HG02870 (cell line): ENCODE measurements around the gene NELFE.
"Not testable (repeated sequence)": the region's sequence is repeated elsewhere in the genome, so short reads cannot be mapped to it uniquely, and the experiment has no call there.

Experiments used
- ATAC-seq: cut with Tn5 transposase; IDR thresholded peaks from one replicate; pipeline ENCODE4 v1.9.1; 2021; ENCODE audit warnings: mild to moderate bottlenecking, moderate library complexity; ENCODE audit not compliant: unreplicated experiment

Gene NELFE

DNA sequence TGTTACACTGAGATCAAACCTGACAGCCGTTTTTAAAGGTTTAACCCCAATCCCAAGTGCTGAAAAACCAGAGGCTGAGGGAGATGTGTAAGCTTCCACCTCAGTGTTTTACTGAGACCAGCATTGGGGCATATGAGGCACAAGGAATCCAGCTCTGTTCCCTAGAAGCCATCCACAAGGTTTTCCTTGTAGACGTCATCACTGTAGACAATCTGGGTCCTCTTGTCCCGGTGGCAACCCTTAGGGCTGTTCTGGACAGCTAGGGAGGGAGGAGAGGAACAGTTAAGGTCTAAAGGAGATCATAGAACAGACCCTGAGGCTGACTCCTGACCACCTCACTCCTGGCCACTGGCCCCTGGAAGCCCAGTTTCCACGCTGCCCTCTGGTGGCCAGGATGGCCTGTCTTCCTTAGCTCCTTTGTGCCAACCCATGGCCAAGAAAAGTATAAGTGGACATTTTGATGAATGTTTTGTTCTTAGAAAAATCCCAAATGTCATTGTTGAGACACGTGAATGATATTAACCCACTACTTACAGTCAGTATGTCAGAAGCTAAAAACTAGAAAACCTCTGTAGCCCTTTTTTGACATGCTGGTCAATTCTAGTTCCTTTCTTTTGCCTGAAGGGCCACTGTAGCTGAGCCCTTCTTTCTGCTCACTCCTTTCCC is 6.5 kb downstream of the NELFE start:
- ATAC-seq: no peak

DNA sequence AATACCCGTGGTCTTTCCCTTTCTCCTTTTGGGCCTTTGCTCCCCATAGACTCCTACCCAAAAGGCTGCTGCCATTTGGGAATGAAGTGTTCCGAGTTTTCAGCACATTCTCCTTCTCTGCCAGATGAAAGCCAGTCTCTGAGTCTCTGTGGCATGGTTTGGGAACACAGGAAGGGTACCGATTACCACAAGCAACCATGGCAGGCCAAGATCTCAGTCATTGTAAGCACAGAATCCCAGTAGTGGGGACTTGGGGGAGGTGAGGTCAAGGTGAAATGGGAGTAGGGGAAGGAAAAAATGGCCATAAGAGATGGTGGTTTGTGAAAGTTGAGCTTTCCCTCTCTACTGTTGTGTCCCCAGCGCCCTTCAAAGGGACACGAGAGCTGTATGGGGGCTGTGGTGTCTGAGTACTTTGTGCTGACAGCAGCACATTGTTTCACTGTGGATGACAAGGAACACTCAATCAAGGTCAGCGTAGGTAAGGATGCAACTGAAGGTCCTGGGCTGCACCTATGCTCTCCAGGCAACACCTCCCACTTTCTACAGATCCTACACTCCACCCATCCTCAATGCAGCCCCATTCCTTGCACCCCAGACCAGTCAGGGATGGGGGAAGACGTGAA is 8.7 kb downstream of the NELFE start:
- ATAC-seq: no peak

DNA sequence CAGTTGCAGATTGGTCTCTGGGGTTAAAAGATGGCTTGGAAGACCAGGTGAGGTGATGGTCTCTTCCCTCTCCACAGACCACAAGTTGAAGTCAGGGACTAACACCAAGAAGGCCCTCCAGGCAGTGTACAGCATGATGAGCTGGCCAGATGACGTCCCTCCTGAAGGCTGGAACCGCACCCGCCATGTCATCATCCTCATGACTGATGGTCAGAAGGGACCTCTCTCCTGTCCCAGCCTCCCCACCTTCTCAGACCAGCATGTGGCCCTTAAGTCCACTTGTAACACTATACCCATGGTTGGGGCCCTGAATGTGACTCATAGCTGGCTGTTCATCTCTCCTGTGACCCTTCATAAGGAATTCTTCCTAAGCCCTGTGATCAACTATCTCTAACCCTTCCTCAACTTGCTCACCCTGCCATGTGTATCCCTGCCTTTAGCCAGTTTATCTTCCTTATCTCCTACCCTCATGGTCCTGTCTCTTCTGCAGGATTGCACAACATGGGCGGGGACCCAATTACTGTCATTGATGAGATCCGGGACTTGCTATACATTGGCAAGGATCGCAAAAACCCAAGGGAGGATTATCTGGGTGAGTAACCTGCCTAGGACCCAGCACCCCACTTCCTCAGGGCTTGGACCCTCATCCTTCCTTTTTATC is 9.9 kb downstream of the NELFE start:
- no peak for ATAC-seq

DNA sequence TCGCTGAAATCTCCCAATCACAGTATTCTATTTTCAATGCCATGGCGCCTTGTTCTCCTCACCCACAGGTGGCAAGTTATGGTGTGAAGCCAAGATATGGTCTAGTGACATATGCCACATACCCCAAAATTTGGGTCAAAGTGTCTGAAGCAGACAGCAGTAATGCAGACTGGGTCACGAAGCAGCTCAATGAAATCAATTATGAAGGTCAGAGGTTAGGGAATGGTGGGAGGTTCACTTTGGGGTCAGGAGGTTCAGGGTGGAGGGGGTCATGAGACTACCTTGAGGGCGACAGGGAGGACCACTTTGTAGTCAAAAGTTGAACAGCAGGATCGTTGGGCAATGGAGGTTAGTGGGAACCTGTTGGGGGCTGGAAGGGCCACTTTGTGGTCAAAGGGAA is 10.5 kb downstream of the NELFE start:
- ATAC-seq: no peak

DNA sequence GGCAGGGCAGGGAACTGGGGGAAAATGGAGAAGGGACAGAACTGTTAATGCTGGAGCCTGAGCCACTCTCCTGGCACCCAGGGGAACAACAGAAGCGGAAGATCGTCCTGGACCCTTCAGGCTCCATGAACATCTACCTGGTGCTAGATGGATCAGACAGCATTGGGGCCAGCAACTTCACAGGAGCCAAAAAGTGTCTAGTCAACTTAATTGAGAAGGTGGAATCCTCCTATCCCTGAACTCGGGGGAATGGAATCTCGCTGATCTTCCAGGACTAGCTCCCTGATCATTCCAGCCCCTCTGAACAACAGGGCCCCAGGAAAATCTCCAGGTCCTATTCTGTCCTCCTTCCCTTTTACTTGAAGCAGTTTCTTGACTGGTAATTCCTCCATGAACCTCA is 10.9 kb downstream of the NELFE start:
- no peak for ATAC-seq

DNA sequence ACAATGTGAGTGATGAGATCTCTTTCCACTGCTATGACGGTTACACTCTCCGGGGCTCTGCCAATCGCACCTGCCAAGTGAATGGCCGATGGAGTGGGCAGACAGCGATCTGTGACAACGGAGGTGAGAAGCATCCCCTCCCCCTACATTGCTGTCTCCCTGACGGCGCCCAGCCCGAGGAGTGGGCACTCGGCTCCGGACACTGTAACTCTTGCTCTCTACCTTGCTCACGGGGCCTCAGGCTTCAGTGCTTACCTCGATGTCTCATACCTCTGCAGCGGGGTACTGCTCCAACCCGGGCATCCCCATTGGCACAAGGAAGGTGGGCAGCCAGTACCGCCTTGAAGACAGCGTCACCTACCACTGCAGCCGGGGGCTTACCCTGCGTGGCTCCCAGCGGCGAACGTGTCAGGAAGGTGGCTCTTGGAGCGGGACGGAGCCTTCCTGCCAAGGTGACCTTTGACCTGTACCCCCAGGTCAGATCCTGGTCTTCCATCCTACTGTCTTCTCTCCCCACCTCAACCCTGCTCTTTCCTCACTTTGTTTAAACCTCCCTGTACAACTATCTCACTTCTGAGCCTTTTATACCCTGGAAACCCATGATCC is 11.6 kb downstream of the NELFE start:
- ATAC-seq: no peak

DNA sequence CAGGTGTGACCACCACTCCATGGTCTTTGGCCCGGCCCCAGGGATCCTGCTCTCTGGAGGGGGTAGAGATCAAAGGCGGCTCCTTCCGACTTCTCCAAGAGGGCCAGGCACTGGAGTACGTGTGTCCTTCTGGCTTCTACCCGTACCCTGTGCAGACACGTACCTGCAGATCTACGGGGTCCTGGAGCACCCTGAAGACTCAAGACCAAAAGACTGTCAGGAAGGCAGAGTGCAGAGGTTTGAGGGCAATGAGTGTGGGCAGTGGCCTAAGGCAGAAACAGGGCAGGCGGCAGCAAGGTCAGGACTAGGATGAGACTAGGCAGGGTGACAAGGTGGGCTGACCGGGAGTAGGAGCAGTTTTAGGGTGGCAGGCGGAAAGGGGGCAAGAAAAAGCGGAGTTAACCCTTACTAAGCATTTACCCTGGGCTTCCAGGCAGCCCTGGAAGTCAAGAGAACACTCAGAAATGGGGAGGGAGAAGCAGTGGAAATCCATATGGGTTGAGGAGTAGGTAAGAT is 12.3 kb downstream of the NELFE start:
- no peak for ATAC-seq

DNA sequence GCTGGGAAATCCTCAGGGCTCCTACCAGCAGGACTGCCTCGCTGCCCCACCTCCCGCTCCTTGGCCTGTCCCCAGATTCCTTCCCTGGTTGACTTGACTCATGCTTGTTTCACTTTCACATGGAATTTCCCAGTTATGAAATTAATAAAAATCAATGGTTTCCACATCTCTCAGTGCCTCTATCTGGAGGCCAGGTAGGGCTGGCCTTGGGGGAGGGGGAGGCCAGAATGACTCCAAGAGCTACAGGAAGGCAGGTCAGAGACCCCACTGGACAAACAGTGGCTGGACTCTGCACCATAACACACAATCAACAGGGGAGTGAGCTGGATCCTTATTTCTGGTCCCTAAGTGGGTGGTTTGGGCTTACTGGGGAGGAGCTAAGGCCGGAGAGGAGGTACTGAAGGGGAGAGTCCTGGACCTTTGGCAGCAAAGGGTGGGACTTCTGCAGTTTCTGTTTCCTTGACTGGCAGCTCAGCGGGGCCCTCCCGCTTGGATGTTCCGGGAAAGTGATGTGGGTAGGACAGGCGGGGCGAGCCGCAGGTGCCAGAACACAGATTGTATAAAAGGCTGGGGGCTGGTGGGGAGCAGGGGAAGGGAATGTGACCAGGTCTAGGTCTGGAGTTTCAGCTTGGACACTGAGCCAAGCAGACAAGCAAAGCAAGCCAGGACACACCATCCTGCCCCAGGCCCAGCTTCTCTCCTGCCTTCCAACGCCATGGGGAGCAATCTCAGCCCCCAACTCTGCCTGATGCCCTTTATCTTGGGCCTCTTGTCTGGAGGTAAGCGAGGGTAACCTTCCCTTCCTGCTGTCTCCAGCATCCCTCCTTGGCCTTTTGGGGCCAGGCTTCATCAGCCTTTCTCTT is 13.0 kb downstream of the NELFE start, which contains the start of gene CFB:
Gene CFB, plus strand, starts transcription at position 589 of the 863 bp plus-strand sequence. Its CDS starts 127 bp downstream, at position 716.
- ATAC-seq: no peak

DNA sequence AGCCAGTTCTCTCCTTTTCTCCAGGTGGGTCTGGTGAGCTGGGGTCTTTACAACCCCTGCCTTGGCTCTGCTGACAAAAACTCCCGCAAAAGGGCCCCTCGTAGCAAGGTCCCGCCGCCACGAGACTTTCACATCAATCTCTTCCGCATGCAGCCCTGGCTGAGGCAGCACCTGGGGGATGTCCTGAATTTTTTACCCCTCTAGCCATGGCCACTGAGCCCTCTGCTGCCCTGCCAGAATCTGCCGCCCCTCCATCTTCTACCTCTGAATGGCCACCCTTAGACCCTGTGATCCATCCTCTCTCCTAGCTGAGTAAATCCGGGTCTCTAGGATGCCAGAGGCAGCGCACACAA is 13.6 kb downstream of the NELFE start:
- ATAC-seq: no peak

DNA sequence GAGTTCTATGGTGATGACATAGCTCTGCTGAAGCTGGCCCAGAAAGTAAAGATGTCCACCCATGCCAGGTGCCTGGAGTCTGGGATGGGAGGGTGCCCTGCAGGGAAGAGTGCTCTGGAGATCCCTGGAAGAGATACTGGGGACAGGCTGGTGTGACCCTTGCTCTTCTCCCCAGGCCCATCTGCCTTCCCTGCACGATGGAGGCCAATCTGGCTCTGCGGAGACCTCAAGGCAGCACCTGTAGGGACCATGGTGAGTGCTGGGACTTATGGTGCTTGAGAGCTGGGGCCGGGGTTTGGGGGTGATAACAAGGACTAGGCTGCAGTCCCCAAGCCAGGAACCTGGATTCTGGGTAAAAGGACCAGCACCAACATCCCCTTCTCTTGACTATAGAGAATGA is 15.0 kb downstream of the NELFE start:
- no peak for ATAC-seq

DNA sequence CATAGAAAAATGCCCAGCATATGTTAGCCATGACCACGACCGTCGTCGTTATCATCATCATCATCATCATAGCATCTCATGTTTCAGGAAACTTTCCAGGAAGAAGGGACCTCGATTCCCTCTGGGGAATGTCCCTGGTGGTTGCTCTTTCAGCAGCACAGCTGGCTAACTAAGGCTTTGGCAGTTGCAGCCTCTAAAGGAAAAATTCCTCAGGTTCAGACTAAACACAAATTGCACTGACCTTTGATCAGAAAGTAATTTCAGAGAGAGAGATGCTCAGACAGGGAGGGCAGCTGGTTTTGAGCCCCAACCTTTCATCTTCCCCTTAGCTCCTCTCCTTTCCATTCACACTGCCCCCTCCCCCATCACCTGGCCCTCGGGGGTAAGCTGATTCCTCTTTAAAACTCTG is 18.5 kb downstream of the NELFE start:
- no peak for ATAC-seq

DNA sequence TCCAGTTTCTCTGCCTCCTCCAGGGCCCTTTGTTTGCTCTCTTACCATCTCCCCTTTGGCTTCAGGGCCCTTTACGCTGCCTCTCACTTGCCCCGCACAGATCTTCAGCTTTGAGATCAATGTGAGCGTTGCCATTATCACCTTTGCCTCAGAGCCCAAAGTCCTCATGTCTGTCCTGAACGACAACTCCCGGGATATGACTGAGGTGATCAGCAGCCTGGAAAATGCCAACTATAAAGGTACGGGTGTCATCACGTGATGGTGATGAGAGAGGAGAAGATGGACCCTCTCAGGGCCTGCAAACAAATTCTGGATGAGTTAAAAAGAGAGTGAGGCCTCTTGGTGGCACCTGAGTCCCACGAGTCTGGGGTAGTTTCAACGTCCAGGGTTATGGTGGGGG is 22.9 kb downstream of the NELFE start:
- ATAC-seq: no peak

DNA sequence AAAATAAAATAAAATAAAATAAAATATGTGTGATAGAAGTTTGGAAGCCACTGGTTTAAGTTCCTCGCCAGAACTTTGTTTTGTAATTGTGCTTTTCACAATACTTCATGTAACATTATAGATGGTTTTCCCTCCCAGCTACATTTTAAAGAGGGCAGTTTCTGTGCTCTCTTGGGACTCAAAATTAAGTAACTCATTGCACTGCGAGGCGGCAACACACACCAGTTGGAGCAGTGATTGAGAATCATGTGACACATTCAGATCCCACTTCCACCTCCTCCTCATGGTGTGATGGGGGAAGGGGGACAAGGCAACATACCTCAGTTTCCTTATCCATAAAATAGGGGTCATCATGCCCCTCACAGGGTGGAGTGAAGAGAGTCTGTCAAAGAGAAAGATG is 23.8 kb downstream of the NELFE start:
- ATAC-seq: no peak

DNA sequence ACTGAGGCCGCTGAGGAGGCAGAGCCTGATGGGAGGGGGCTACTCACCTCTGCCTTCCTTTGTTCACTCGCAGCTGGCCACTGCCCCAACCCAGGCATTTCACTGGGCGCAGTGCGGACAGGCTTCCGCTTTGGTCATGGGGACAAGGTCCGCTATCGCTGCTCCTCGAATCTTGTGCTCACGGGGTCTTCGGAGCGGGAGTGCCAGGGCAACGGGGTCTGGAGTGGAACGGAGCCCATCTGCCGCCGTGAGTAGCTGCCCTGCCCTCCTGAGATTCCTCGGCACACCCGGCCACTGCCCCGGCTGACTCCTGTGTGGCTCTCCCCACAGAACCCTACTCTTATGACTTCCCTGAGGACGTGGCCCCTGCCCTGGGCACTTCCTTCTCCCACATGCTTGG is 25.2 kb downstream of the NELFE start:
- ATAC-seq: no peak

DNA sequence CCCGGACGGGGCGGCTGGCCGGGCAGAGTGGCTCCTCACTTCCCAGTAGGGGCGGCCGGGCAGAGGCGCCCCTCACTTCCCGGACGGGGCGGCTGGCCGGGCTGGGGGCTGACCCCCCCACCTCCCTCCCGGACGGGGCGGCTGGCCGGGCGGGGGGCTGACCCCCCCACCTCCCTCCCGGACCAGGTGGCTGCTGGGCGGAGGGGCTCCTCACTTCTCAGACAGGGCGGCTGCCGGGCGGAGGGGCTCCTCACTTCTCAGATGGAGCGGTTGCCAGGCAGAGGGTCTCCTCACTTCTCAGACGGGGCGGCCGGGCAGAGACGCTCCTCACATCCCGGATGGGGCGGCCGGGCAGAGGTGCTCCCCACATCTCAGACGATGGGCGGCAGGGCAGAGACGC is 26.6 kb downstream of the NELFE start:
- not testable (repeated sequence) for ATAC-seq

DNA sequence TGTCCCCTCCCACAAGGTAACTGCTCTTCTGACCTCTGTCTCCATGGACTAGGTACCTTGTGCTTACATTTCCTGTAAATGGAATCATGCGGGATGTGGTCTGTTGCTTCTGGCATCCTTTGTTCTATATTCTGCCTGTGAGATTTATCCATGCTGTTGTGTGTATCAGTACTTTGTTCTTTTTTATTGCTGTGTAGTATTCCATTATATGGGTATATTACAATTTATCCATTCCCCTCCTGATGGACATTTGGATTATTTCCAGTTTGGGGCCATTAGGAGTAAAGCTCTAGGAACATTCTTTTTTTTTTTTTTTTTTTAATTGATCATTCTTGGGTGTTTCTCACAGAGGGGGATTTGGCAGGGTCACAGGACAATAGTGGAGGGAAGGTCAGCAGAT is 27.8 kb downstream of the NELFE start:
- ATAC-seq: no peak

DNA sequence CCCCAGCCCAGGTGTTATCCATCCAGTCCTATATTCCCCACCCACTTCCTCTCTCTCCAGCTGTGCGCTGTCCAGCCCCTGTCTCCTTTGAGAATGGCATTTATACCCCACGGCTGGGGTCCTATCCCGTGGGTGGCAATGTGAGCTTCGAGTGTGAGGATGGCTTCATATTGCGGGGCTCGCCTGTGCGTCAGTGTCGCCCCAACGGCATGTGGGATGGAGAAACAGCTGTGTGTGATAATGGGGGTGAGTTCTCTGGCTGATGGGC is 30.2 kb downstream of the NELFE start:
- no peak for ATAC-seq

DNA sequence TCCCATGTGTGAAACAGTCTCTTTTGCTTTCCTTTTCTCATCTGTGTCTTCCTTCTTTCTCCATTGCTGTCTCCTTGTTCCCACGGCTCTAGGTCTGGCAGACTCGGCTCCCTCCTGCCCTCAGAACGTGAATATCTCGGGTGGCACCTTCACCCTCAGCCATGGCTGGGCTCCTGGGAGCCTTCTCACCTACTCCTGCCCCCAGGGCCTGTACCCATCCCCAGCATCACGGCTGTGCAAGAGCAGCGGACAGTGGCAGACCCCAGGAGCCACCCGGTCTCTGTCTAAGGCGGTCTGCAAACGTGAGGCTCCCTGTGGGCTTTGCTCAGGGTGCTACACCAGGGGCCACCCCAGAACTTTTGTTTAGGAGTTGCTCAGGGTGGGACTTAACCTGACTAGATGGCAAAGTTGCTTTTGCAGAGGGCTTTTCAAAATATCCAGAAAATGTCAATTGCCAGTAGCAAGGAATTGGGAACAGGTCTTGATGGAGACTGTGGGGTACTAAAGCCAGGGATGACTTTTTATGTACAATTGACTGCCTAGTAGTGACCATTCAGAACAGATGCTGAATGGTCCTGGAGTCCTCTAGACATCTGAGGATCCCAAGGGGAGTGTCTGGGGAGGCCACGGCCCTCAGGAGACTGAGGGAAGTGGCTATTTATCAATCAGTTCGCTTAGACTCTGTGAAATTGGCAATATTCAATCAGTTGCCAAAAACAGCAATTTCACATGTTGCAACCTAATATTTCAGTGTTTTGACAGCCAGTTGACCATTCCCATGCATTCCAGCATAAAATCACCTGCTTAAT is 30.7 kb downstream of the NELFE start:
- no peak for ATAC-seq

DNA sequence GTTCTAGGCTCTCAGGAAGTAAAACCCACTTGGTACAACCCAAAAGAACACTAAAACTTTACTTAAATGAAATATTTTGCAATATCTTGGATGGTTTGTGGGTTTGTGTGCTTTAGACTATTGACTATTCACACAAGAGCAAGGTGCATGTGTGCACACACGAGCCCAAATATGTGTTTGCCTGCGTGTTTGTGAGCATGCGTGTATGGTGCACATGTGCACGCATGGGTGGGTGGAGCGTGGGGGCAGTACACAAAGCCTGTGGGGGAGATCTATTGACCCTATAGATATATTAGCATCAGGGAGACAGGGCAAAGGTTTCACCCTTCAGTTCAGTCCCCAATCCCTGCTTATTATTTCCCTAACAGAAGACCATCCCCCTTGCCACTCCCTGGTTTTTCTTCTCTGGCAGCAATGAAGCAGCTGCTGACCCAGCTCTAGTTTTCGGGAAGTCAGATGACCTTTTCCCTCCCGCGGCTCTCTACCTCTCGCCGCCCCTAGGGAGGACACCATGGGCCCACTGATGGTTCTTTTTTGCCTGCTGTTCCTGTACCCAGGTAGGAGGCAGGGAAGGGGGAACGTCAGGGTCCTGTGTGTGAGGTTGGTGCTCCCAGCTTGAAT is 31.4 kb downstream of the NELFE start, which contains the start of gene C2:
Gene C2, plus strand, starts transcription at position 476 of the 621 bp plus-strand sequence. Its CDS starts 36 bp downstream, at position 512.
- no peak for ATAC-seq

DNA sequence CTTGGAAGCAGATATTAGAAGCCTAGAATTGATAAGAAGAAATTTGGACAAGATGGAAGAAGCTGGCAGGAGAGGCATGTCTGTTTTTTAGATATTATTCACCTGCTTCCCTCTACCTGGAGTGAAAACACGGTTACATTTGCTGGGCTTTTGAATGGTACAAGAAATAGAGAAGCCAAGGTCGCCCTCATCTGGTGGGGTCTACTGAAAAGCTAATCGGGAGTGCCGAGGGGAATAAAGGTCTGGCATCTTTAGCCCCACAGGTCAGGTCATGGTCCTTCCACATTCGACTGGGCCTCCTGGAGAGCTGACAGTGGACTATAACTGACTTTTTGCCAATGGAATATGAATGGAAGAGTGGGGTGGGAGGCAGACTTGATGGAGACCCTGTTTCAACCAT is 35.8 kb downstream of the NELFE start:
- ATAC-seq: no peak
